Caco-2 (cell line): Measurements from ENCODE around the gene KCNAB1. TPM values are rescaled to one million over a fixed set of nuclear protein-coding genes. Genes with fewer than 3 reads are reported as not detected.

Experiments used
- BruUV-seq: library from RNA; stranded (reverse); fragments of 400-500 nt; replicated peaks from 2 replicates; lab custom pipeline; 2021; lab: Mats Ljungman, UMichigan
- CTCF ChIA-PET: fragments of 300-600 bp; sonication (Branson Sonifier 250); formaldehyde crosslinking; loops from one replicate; lab custom pipeline; 2022; ENCODE audit warnings: antibody characterized with exemption; lab: Charles Lee
- POLR2A ChIA-PET: fragments of 300-600 bp; sonication (Branson Sonifier 250); formaldehyde crosslinking; loops from one replicate; lab custom pipeline; 2022; ENCODE audit warnings: antibody characterized with exemption; lab: Charles Lee
- DNase-seq, 2 experiments: peaks; one replicate each; pipeline versions ENCODE4 v3.0.0 to v3.0.0-alpha.2; 2020 to 2022
- H3K27me3 ChIP-seq: replicated peaks from 2 replicates; pipeline ENCODE4 v1.6.0; 2011; ENCODE audit warnings: low read length; ENCODE audit not compliant: control insufficient read depth, insufficient read depth
- H3K36me3 ChIP-seq: 2 replicates; pipeline ENCODE4 v1.5.1; 2011; ENCODE audit warnings: low read length; ENCODE audit not compliant: control insufficient read depth, insufficient read depth
- H3K4me1 ChIP-seq: fragments of 250-450 bp; sonication (Bioruptor Pico); 2 replicates; pipeline ENCODE4 v1.5.1; 2020; ENCODE audit warnings: mild to moderate bottlenecking
- H3K4me3 ChIP-seq: 2 replicates; pipeline ENCODE4 v1.5.1; 2011; ENCODE audit warnings: low read depth, mild to moderate bottlenecking, control low read depth, low read length
- H3K9me3 ChIP-seq: fragments of 250-450 bp; sonication (Bioruptor Pico); 2 replicates; pipeline ENCODE4 v1.5.1; 2020; ENCODE audit warnings: mild to moderate bottlenecking, moderate library complexity
- H3K27ac Mint-ChIP-seq: one replicate; pipeline ENCODE4 v1.8.0; 2022; ENCODE audit warnings: mixed read lengths; ENCODE audit not compliant: unreplicated experiment
- H3K27me3 Mint-ChIP-seq: one replicate; pipeline ENCODE4 v1.8.0; 2022; ENCODE audit warnings: mixed read lengths; ENCODE audit not compliant: insufficient read depth, unreplicated experiment
- H3K36me3 Mint-ChIP-seq: one replicate; pipeline ENCODE4 v1.8.0; 2022; ENCODE audit warnings: mild to moderate bottlenecking, mixed read lengths; ENCODE audit not compliant: insufficient read depth, unreplicated experiment
- H3K4me1 Mint-ChIP-seq: one replicate; pipeline ENCODE4 v1.8.0; 2022; ENCODE audit warnings: low read depth, mixed read lengths; ENCODE audit not compliant: unreplicated experiment
- H3K4me3 Mint-ChIP-seq: one replicate; pipeline ENCODE4 v1.8.0; 2022; ENCODE audit warnings: mild to moderate bottlenecking, moderate library complexity, mixed read lengths; ENCODE audit not compliant: unreplicated experiment
- H3K9me3 Mint-ChIP-seq: one replicate; pipeline ENCODE4 v1.8.0; 2022; ENCODE audit warnings: mixed read lengths; ENCODE audit not compliant: unreplicated experiment
- CTCF ChIP-seq, 2 experiments: fragments of 200-600 bp in 1 of 2; IDR thresholded peaks; 1 replicate in 1 of 2; 2 replicates in 1 of 2; pipeline versions ENCODE4 v1.5.1 to v1.8.0; 2011 to 2022; ENCODE audit warnings: antibody characterized with exemption in 1 of 2, control low read depth in 1 of 2, inconsistent platforms in 1 of 2, low read depth in 1 of 2, low read length in 1 of 2, mild to moderate bottlenecking in 1 of 2, moderate library complexity in 1 of 2; ENCODE audit not compliant: insufficient read depth in 1 of 2, severe bottlenecking in 1 of 2, unreplicated experiment in 1 of 2
- intact Hi-C: fragments of 100-400 bp; cut with micrococcal nuclease; formaldehyde crosslinking; loops from one replicate; pipeline ENCODE4 v1.10.0; 2022; ENCODE audit not compliant: unreplicated experiment
- total RNA-seq: library from RNA; stranded (reverse); gene quantifications from 2 replicates; pipeline ENCODE4 v1.2.3, GENCODE V29; 2022

Gene KCNAB1
- total RNA-seq, 1 experiment from 2014 or later = 0.14 TPM

GRCh38 chr3:156131799-156132198, 11.4 kb downstream of the KCNAB1 start:
- ChIA-PET CTCF (no interaction called here), POLR2A (no interaction called here)
- H3K27me3 Mint-ChIP-seq = peaks cover 14% of the 10 kb centered on the region
- intact Hi-C loops = no loop called here
- H3K9me3 Mint-ChIP-seq = no peaks in the 10 kb centered on the region
- TF ChIP-seq CTCF (IDR thresholded peaks at IDR 0.05; ENCODE audit: insufficient read depth in 1 of 2, low read depth in 1 of 2, low read length in 1 of 2, severe bottlenecking in 1 of 2, unreplicated experiment in 1 of 2) = no peak
- H3K27ac Mint-ChIP-seq = no peak overlapping the region
- Histone ChIP-seq H3K27me3 (no peaks in the 10 kb centered on the region), H3K9me3 (no peaks in the 10 kb centered on the region), H3K4me1 (no peaks in the 10 kb centered on the region), H3K4me3 (no peak overlapping the region), H3K36me3 (no peaks in the 10 kb centered on the region)
- H3K4me1 Mint-ChIP-seq = no peaks in the 10 kb centered on the region
- H3K36me3 Mint-ChIP-seq = no peaks in the 10 kb centered on the region
- no TSS peak for BruUV-seq
- no peak overlapping the region for H3K4me3 Mint-ChIP-seq
- no peak for DNase-seq

GRCh38 chr3:156132313-156132712, 11.9 kb downstream of the KCNAB1 start:
- no peaks in the 10 kb centered on the region for H3K4me1 ChIP-seq
- intact Hi-C loops = no loop called here
- no peaks in the 10 kb centered on the region for H3K9me3 Mint-ChIP-seq
- no peaks in the 10 kb centered on the region for H3K9me3 ChIP-seq
- H3K27me3 ChIP-seq = no peaks in the 10 kb centered on the region
- no peak overlapping the region for H3K27ac Mint-ChIP-seq
- no peak for DNase-seq
- BruUV-seq = no TSS peak
- ChIA-PET CTCF (no interaction called here), POLR2A (no interaction called here)
- peaks cover 14% of the 10 kb centered on the region for H3K27me3 Mint-ChIP-seq
- no peaks in the 10 kb centered on the region for H3K4me1 Mint-ChIP-seq
- TF ChIP-seq CTCF (IDR thresholded peaks at IDR 0.05; ENCODE audit: insufficient read depth in 1 of 2, low read depth in 1 of 2, low read length in 1 of 2, severe bottlenecking in 1 of 2, unreplicated experiment in 1 of 2) = no peak
- no peak overlapping the region for H3K4me3 Mint-ChIP-seq
- H3K36me3 Mint-ChIP-seq = no peaks in the 10 kb centered on the region
- no peaks in the 10 kb centered on the region for H3K36me3 ChIP-seq
- H3K4me3 ChIP-seq = no peak overlapping the region

- Histone ChIP-seq H3K9me3 (no peaks in the 10 kb centered on the region), H3K4me1 (no peaks in the 10 kb centered on the region), H3K4me3 (no peak overlapping the region), H3K36me3 (no peaks in the 10 kb centered on the region), H3K27me3 (no peaks in the 10 kb centered on the region)
- Mint-ChIP-seq H3K27ac (no peak overlapping the region), H3K4me3 (no peak overlapping the region), H3K4me1 (no peaks in the 10 kb centered on the region), H3K36me3 (no peaks in the 10 kb centered on the region), H3K27me3 (peaks cover 18% of the 10 kb centered on the region), H3K9me3 (no peaks in the 10 kb centered on the region)
- ChIA-PET POLR2A (no interaction called here), CTCF (no interaction called here)
- BruUV-seq = no TSS peak
- no peak for TF ChIP-seq CTCF (IDR thresholded peaks at IDR 0.05; ENCODE audit: insufficient read depth in 1 of 2, low read depth in 1 of 2, low read length in 1 of 2, severe bottlenecking in 1 of 2, unreplicated experiment in 1 of 2)
- no peak for DNase-seq
- intact Hi-C loops = no loop called here
Observed at GRCh38 chr3:156133076-156133475, 12.7 kb downstream of the KCNAB1 start.
